Vagina (tissue), 2 donors: ENCODE measurements around the gene CD52.

Experiments
- POLR2AphosphoS5 ChIP-seq, 2 donors: sonication (generic); formaldehyde crosslinking; IDR thresholded peaks; one replicate each; pipeline ENCODE4 v1.9.0; 2017; ENCODE audit warnings: antibody characterized with exemption in 2 of 2, mild to moderate bottlenecking in 2 of 2, low read depth in 1 of 2; ENCODE audit not compliant: insufficient read depth in 1 of 2
- TF ChIP-seq, protein P1 (sequence below), 3 experiments: fragments of 450-650 bp in 2 of 3; fragments of 200-600 bp in 1 of 3; sonication (generic) in 1 of 3; IDR thresholded peaks; one replicate each; pipeline ENCODE4 v1.5.1; 2017 to 2019; ENCODE audit warnings: antibody characterized with exemption in 3 of 3, mild to moderate bottlenecking in 2 of 3, moderate library complexity in 2 of 3

DNA sequence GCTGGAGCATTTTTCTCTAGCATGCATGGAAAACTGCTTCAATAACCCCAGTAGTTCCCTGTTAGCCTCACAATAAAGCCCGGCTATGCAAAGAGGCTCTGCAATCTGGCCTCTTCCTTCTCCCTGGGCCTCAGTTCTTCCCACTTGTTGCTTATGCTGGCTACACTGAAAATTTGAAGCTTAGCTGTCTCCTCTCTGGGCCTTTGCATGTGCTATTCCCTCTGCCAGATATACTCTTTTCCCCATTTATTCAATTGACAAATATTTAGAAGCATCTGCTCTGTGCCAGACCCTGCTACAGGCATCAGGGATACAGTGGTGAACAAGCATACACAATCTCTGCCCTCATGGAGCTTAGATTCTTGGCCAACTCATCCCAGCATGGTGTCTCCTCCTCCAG lies 20.9 kb downstream of the CD52 start:
- TF ChIP-seq, protein P1, sequence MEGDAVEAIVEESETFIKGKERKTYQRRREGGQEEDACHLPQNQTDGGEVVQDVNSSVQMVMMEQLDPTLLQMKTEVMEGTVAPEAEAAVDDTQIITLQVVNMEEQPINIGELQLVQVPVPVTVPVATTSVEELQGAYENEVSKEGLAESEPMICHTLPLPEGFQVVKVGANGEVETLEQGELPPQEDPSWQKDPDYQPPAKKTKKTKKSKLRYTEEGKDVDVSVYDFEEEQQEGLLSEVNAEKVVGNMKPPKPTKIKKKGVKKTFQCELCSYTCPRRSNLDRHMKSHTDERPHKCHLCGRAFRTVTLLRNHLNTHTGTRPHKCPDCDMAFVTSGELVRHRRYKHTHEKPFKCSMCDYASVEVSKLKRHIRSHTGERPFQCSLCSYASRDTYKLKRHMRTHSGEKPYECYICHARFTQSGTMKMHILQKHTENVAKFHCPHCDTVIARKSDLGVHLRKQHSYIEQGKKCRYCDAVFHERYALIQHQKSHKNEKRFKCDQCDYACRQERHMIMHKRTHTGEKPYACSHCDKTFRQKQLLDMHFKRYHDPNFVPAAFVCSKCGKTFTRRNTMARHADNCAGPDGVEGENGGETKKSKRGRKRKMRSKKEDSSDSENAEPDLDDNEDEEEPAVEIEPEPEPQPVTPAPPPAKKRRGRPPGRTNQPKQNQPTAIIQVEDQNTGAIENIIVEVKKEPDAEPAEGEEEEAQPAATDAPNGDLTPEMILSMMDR (IDR thresholded peaks at IDR 0.05), result no peak
- TF ChIP-seq POLR2AphosphoS5 (IDR thresholded peaks at IDR 0.05; ENCODE audit: insufficient read depth in 1 of 2, low read depth in 1 of 2), result no peak
